ENCODE results near the gene PRRC2A.

DNA sequence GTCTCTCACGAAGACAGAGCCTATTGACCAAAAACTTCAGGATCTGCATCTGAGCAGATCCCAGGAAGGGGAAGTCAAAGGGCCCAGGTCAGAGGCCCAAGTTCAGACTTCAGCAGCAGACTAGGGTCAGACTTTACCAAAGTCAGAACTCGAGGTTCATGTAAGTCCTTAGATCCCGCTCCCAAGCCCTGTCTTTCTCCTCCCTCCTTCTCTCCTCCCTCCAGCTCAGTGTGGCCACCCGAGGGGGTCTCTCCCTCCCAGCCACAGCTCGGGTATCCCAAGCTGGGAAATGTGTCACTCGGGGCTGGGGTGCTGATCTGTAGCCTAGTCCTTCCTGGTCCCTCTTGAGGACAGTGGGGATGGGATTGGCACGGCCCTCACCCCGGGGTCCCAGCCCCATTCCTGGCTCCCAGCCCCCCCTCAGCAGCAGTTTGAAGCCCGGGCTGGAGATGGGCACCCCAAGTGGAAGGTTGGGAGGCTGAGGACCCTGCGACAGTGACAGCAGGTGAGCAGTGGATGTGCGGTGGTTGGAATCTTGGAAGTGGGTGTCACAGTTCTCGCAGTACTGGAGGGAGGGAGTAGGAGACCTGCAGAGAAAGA, 41.7 kb downstream of the PRRC2A start:
- TF ChIP-seq, protein P1, sequence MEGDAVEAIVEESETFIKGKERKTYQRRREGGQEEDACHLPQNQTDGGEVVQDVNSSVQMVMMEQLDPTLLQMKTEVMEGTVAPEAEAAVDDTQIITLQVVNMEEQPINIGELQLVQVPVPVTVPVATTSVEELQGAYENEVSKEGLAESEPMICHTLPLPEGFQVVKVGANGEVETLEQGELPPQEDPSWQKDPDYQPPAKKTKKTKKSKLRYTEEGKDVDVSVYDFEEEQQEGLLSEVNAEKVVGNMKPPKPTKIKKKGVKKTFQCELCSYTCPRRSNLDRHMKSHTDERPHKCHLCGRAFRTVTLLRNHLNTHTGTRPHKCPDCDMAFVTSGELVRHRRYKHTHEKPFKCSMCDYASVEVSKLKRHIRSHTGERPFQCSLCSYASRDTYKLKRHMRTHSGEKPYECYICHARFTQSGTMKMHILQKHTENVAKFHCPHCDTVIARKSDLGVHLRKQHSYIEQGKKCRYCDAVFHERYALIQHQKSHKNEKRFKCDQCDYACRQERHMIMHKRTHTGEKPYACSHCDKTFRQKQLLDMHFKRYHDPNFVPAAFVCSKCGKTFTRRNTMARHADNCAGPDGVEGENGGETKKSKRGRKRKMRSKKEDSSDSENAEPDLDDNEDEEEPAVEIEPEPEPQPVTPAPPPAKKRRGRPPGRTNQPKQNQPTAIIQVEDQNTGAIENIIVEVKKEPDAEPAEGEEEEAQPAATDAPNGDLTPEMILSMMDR (IDR thresholded peaks at IDR 0.05), result no peak
- no peak for TF ChIP-seq POLR2A (IDR thresholded peaks at IDR 0.05)
